CD4-positive, alpha-beta T cell treated with Interleukin-21 for 1 hour (primary cell): ENCODE results near the gene EMP1.
"Not testable (repeated sequence)": the region's sequence is repeated elsewhere in the genome, so short reads cannot be mapped to it uniquely, and the experiment has no call there.

Experiments
- DNase-seq: peaks from one replicate; pipeline ENCODE4 v3.0.0-alpha.2; 2020

Gene EMP1

DNA sequence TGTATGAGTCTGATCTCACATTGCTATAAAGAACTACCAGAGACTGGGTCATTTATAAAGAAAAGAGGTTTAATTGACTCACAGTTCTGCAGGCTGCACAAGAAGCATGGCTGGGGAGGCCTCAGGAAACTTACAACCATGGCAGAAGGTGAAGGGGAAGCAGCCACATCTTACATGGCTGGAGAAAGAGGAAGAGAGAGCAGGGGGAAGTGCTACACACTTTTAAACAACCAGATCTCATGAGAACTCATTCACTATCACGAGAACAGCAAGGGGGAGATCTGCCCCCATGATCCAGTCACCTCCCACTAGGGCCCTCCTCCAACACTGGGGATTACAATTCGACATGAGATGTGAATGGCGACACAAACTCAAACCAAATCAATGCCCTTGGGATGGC lies 71.3 kb downstream of the EMP1 start:
- not testable (repeated sequence) for DNase-seq

DNA sequence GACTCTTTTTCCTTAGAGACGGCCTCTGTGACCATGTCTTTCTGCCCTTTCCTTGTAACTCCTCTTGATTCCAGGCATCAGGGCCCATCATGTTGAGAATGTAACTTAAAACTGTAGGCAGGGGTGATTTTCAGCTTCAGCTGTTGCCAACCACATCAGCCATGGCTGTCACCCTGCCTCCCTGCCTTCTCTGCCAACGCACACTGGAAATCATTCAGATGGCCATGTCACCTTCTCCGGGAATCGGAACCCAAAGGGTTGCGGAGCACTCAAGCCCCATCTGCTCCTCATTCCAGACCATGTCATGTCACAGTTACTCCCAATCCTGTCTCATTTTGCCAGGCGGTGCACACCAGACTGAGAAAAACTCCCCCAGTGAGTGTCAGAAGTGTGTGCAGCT lies 72.1 kb downstream of the EMP1 start:
- no peak for DNase-seq
